HepG2 (cell line): Measurements from ENCODE around the gene AAMP. TPM values are rescaled to one million over a fixed set of nuclear protein-coding genes. Genes with fewer than 3 reads are reported as not detected.

Source experiments
- AHR ChIP-seq: IDR thresholded peaks from 2 replicates; pipeline ENCODE4 v1.6.1; 2018; ENCODE audit warnings: missing genetic modification reagents, missing compliant biosample characterization
- CENPBD1 ChIP-seq: sonication (generic); formaldehyde crosslinking; IDR thresholded peaks from 2 replicates; pipeline ENCODE4 v1.8.0; 2022; ENCODE audit warnings: missing genetic modification reagents, low read depth, mild to moderate bottlenecking, borderline replicate concordance
- CTCF ChIP-seq: sonication (generic); formaldehyde crosslinking; IDR thresholded peaks from 2 replicates; pipeline ENCODE4 v1.5.0; 2020; ENCODE audit warnings: mild to moderate bottlenecking, missing genetic modification reagents, moderate library complexity
- EED ChIP-seq: sonication (generic); formaldehyde crosslinking; IDR thresholded peaks from 2 replicates; pipeline ENCODE4 v1.5.0; 2020; ENCODE audit warnings: mild to moderate bottlenecking, missing genetic modification reagents
- GATAD2A ChIP-seq: IDR thresholded peaks from 2 replicates; pipeline ENCODE4 v1.6.1; 2016
- HOXA3 ChIP-seq: sonication (generic); formaldehyde crosslinking; IDR thresholded peaks from 2 replicates; pipeline ENCODE4 v1.5.0; 2020; ENCODE audit warnings: missing genetic modification reagents
- MATR3 ChIP-seq: sonication (generic); formaldehyde crosslinking; IDR thresholded peaks from 2 replicates; pipeline ENCODE4 v1.4.0; 2020; ENCODE audit warnings: missing genetic modification reagents
- RAD21 ChIP-seq: fragments of 450-650 bp; formaldehyde crosslinking; IDR thresholded peaks from 2 replicates; pipeline ENCODE4 v1.5.0; 2020; ENCODE audit warnings: mild to moderate bottlenecking
- SNAI1 ChIP-seq: sonication (generic); formaldehyde crosslinking; IDR thresholded peaks from 2 replicates; pipeline ENCODE4 v1.5.0; 2020; ENCODE audit warnings: mild to moderate bottlenecking, missing genetic modification reagents, borderline replicate concordance
- STAG1 ChIP-seq: sonication (generic); formaldehyde crosslinking; IDR thresholded peaks from 2 replicates; pipeline ENCODE4 v1.4.0; 2020; ENCODE audit warnings: missing genetic modification reagents
- THAP9 ChIP-seq: sonication (generic); formaldehyde crosslinking; IDR thresholded peaks from 2 replicates; pipeline ENCODE4; 2020; ENCODE audit warnings: missing genetic modification reagents, mild to moderate bottlenecking, borderline replicate concordance
- ZMYM2 ChIP-seq: sonication (generic); formaldehyde crosslinking; IDR thresholded peaks from 2 replicates; pipeline ENCODE4 v1.8.0; 2022; ENCODE audit warnings: mild to moderate bottlenecking, missing genetic modification reagents
- ZNF333 ChIP-seq: sonication (generic); formaldehyde crosslinking; IDR thresholded peaks from 2 replicates; pipeline ENCODE4 v1.4.0; 2020; ENCODE audit warnings: mild to moderate bottlenecking, missing genetic modification reagents, borderline replicate concordance
- ZNF350 ChIP-seq: sonication (generic); formaldehyde crosslinking; IDR thresholded peaks from 2 replicates; pipeline ENCODE4 v1.4.0; 2020; ENCODE audit warnings: mild to moderate bottlenecking, low read depth, missing genetic modification reagents, borderline replicate concordance
- ZNF484 ChIP-seq: sonication (generic); formaldehyde crosslinking; IDR thresholded peaks from 2 replicates; pipeline ENCODE4 v1.5.1; 2020; ENCODE audit warnings: mild to moderate bottlenecking, low read depth, missing genetic modification reagents, borderline replicate concordance
- ZNF510 ChIP-seq: sonication (generic); formaldehyde crosslinking; IDR thresholded peaks from 2 replicates; pipeline ENCODE4 v1.4.0; 2020; ENCODE audit warnings: low read depth, mild to moderate bottlenecking, missing genetic modification reagents
- ZNF547 ChIP-seq: sonication (generic); formaldehyde crosslinking; IDR thresholded peaks from 2 replicates; pipeline ENCODE4 v1.5.1; 2020; ENCODE audit warnings: mild to moderate bottlenecking, missing genetic modification reagents
- ZNF577 ChIP-seq: sonication (generic); formaldehyde crosslinking; IDR thresholded peaks from 2 replicates; pipeline ENCODE4 v1.4.0; 2020; ENCODE audit warnings: mild to moderate bottlenecking, low read depth, missing genetic modification reagents, borderline replicate concordance
- ZNF746 ChIP-seq: sonication (generic); formaldehyde crosslinking; IDR thresholded peaks from 2 replicates; pipeline ENCODE4 v1.8.0; 2022; ENCODE audit warnings: mild to moderate bottlenecking, missing genetic modification reagents
- ZNF841 ChIP-seq: sonication (generic); formaldehyde crosslinking; IDR thresholded peaks from 2 replicates; pipeline ENCODE4 v1.8.1; 2023; ENCODE audit warnings: missing genetic modification reagents, borderline replicate concordance
- ZNF878 ChIP-seq: sonication (generic); formaldehyde crosslinking; IDR thresholded peaks from 2 replicates; pipeline ENCODE4 v1.8.1; 2023; ENCODE audit warnings: mild to moderate bottlenecking, missing genetic modification reagents, moderate library complexity
- polyA plus RNA-seq, 8 experiments: library from polyadenylated mRNA; depleted of rRNA in 3 of 8; stranded (reverse) in 7 of 8; unstranded in 1 of 8; fragments of >200 nt; fragmentation: Illumina TruSeq in 4 of 8; extraction: Trizol in 4 of 8; gene quantifications; 2 replicates each; pipeline versions ENCODE4 v1.2.1 to v1.2.3, GENCODE V29; 2011 to 2016; ENCODE audit warnings: low read depth in 4 of 8, missing spikeins in 1 of 8, mixed read lengths in 1 of 8; ENCODE audit not compliant: insufficient read depth in 1 of 8
- total RNA-seq, 5 experiments: library from RNA; depleted of rRNA; stranded (reverse); fragments of >200 nt; fragmentation: Illumina TruSeq; extraction: Trizol; gene quantifications; 2 replicates each; pipeline ENCODE4 v1.2.3, GENCODE V29; 2016; ENCODE audit warnings: low read depth in 1 of 5
- TF ChIP-seq, protein P1 (sequence below): sonication (generic); formaldehyde crosslinking; IDR thresholded peaks from 2 replicates; pipeline ENCODE4 v1.4.0; 2020; ENCODE audit warnings: missing genetic modification reagents, borderline replicate concordance
- TF ChIP-seq, protein P2 (sequence below): sonication (generic); formaldehyde crosslinking; IDR thresholded peaks from 2 replicates; pipeline ENCODE4 v1.9.0; 2021; ENCODE audit warnings: missing genetic modification reagents, borderline replicate concordance

Gene AAMP
- total and polyA plus RNA-seq, 2 of the 13 experiments (the other 11 are each of a cell fraction or from before 2014, with no cell fraction given): 110 to 186 TPM

GRCh38 chr2:218296847-218297246 lies 26.9 kb upstream of the AAMP start (continued):
- TF ChIP-seq GATAD2A (CRISPR knock-in tag) (0 out of 2 replicates have a peak, but pooled peaks have one; percentile 35), ZNF547 (CRISPR knock-in tag) (peak; percentile 47), ZNF577 (CRISPR knock-in tag) (no peak), ZNF484 (CRISPR knock-in tag) (no peak), AHR (CRISPR knock-in tag) (no peak), ZNF841 (CRISPR knock-in tag) (no peak), ZNF510 (no peak), RAD21 (CRISPR knock-in tag) (peak; percentile 67; the same call in 1 of the 2 replicates), STAG1 (CRISPR knock-in tag) (peak; percentile 39; the same call in 1 of the 2 replicates), CTCF (CRISPR knock-in tag) (peak; percentile 60), MATR3 (CRISPR knock-in tag) (no peak), HOXA3 (peak; percentile 54; the same call in 1 of the 2 replicates), ZNF878 (no peak), SNAI1 (CRISPR knock-in tag) (0 out of 2 replicates have a peak, but pooled peaks have one; percentile 23), ZNF333 (CRISPR knock-in tag) (no peak), EED (0 out of 2 replicates have a peak, but pooled peaks have one; percentile 17), ZMYM2 (CRISPR knock-in tag) (peak; percentile 79), THAP9 (0 out of 2 replicates have a peak, but pooled peaks have one; percentile 20), ZNF350 (CRISPR knock-in tag) (0 out of 2 replicates have a peak, but pooled peaks have one; percentile 29), CENPBD1 (CRISPR knock-in tag) (no peak), ZNF746 (CRISPR knock-in tag) (no peak)
- TF ChIP-seq, protein P1, sequence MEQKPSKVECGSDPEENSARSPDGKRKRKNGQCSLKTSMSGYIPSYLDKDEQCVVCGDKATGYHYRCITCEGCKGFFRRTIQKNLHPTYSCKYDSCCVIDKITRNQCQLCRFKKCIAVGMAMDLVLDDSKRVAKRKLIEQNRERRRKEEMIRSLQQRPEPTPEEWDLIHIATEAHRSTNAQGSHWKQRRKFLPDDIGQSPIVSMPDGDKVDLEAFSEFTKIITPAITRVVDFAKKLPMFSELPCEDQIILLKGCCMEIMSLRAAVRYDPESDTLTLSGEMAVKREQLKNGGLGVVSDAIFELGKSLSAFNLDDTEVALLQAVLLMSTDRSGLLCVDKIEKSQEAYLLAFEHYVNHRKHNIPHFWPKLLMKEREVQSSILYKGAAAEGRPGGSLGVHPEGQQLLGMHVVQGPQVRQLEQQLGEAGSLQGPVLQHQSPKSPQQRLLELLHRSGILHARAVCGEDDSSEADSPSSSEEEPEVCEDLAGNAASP (CRISPR knock-in tag): peak; percentile 88; the same call in 1 of the 2 replicates
- TF ChIP-seq, protein P2, sequence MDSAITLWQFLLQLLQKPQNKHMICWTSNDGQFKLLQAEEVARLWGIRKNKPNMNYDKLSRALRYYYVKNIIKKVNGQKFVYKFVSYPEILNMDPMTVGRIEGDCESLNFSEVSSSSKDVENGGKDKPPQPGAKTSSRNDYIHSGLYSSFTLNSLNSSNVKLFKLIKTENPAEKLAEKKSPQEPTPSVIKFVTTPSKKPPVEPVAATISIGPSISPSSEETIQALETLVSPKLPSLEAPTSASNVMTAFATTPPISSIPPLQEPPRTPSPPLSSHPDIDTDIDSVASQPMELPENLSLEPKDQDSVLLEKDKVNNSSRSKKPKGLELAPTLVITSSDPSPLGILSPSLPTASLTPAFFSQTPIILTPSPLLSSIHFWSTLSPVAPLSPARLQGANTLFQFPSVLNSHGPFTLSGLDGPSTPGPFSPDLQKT (CRISPR knock-in tag): no peak
